HEK293 (cell line): Measurements from ENCODE around the gene PNMA1.

Source experiments
- BCL11A ChIP-seq: fragments of 450-650 bp; formaldehyde crosslinking; IDR thresholded peaks from 2 replicates; pipeline ENCODE4 v1.5.1; 2016; ENCODE audit warnings: low read depth, missing biosample characterization, missing genetic modification characterization
- GFI1B ChIP-seq: fragments of 450-650 bp; formaldehyde crosslinking; IDR thresholded peaks from 2 replicates; pipeline ENCODE4 v1.5.1; 2016; ENCODE audit warnings: missing biosample characterization, missing genetic modification characterization
- KLF1 ChIP-seq: fragments of 450-650 bp; formaldehyde crosslinking; IDR thresholded peaks from 2 replicates; pipeline ENCODE4 v1.5.1; 2016; ENCODE audit warnings: missing biosample characterization, missing genetic modification characterization
- ZBTB1 ChIP-seq: fragments of 450-650 bp; formaldehyde crosslinking; IDR thresholded peaks from 2 replicates; pipeline ENCODE4 v1.5.1; 2016; ENCODE audit warnings: missing biosample characterization, missing genetic modification characterization
- ZBTB17 ChIP-seq: fragments of 450-650 bp; formaldehyde crosslinking; IDR thresholded peaks from 2 replicates; pipeline ENCODE4 v1.5.1; 2016; ENCODE audit warnings: missing biosample characterization, missing genetic modification characterization
- ZBTB7A ChIP-seq: fragments of 450-650 bp; formaldehyde crosslinking; IDR thresholded peaks from 2 replicates; pipeline ENCODE4 v1.5.1; 2016; ENCODE audit warnings: low read depth, missing biosample characterization, missing genetic modification characterization
- ZIC2 ChIP-seq: fragments of 450-650 bp; formaldehyde crosslinking; IDR thresholded peaks from 2 replicates; pipeline ENCODE4 v1.5.1; 2016; ENCODE audit warnings: missing biosample characterization, missing genetic modification characterization
- ZNF10 ChIP-seq: fragments of 450-650 bp; formaldehyde crosslinking; IDR thresholded peaks from 2 replicates; pipeline ENCODE4 v1.5.1; 2017; ENCODE audit warnings: missing biosample characterization, missing genetic modification characterization
- ZNF169 ChIP-seq: fragments of 450-650 bp; formaldehyde crosslinking; IDR thresholded peaks from 2 replicates; pipeline ENCODE4 v1.5.1; 2016; ENCODE audit warnings: missing biosample characterization, missing genetic modification characterization
- ZNF174 ChIP-seq: fragments of 450-650 bp; formaldehyde crosslinking; IDR thresholded peaks from 2 replicates; pipeline ENCODE4 v1.5.0; 2017; ENCODE audit warnings: missing biosample characterization, mild to moderate bottlenecking, missing genetic modification characterization
- ZNF175 ChIP-seq: fragments of 450-650 bp; formaldehyde crosslinking; IDR thresholded peaks from 2 replicates; pipeline ENCODE4 v1.5.1; 2016; ENCODE audit warnings: missing biosample characterization, missing genetic modification characterization
- ZNF19 ChIP-seq: fragments of 450-650 bp; formaldehyde crosslinking; IDR thresholded peaks from 2 replicates; pipeline ENCODE4; 2016; ENCODE audit warnings: missing biosample characterization, missing genetic modification characterization, low read depth
- ZNF221 ChIP-seq: fragments of 450-650 bp; formaldehyde crosslinking; IDR thresholded peaks from 2 replicates; pipeline ENCODE4 v1.5.1; 2017; ENCODE audit warnings: missing biosample characterization, missing genetic modification characterization, borderline replicate concordance
- ZNF223 ChIP-seq: fragments of 450-650 bp; formaldehyde crosslinking; IDR thresholded peaks from 2 replicates; pipeline ENCODE4 v1.5.1; 2016; ENCODE audit warnings: missing biosample characterization, missing genetic modification characterization
- ZNF335 ChIP-seq: fragments of 450-650 bp; formaldehyde crosslinking; conservative IDR thresholded peaks from 2 replicates; pipeline ENCODE4 v1.5.1; 2016; ENCODE audit warnings: missing biosample characterization, missing genetic modification characterization
- ZNF37A ChIP-seq: fragments of 450-650 bp; IDR thresholded peaks from 2 replicates; pipeline ENCODE4 v1.5.1; 2018; ENCODE audit warnings: missing biosample characterization, missing genetic modification characterization
- ZNF501 ChIP-seq: fragments of 450-650 bp; formaldehyde crosslinking; IDR thresholded peaks from 2 replicates; pipeline ENCODE4 v1.5.1; 2016; ENCODE audit warnings: missing biosample characterization, missing genetic modification characterization
- ZNF521 ChIP-seq: fragments of 450-650 bp; formaldehyde crosslinking; IDR thresholded peaks from 2 replicates; pipeline ENCODE4 v1.5.1; 2017; ENCODE audit warnings: missing biosample characterization, mild to moderate bottlenecking, missing genetic modification characterization
- ZNF529 ChIP-seq: fragments of 450-650 bp; formaldehyde crosslinking; IDR thresholded peaks from 2 replicates; pipeline ENCODE4 v1.5.1; 2017; ENCODE audit warnings: missing genetic modification characterization, missing biosample characterization; ENCODE audit not compliant: insufficient replicate concordance
- ZNF658 ChIP-seq: fragments of 450-650 bp; formaldehyde crosslinking; IDR thresholded peaks from 2 replicates; pipeline ENCODE4; 2016; ENCODE audit warnings: missing biosample characterization, missing genetic modification characterization
- ZNF660 ChIP-seq: fragments of 450-650 bp; IDR thresholded peaks from 2 replicates; pipeline ENCODE4 v1.5.1; 2018; ENCODE audit warnings: missing biosample characterization, mild to moderate bottlenecking, missing genetic modification characterization
- ZNF664 ChIP-seq: fragments of 450-650 bp; formaldehyde crosslinking; IDR thresholded peaks from 2 replicates; pipeline ENCODE4 v1.5.1; 2016; ENCODE audit warnings: missing biosample characterization, missing genetic modification characterization
- ZNF677 ChIP-seq: fragments of 450-650 bp; IDR thresholded peaks from 2 replicates; pipeline ENCODE4 v1.5.0; 2018; ENCODE audit warnings: missing biosample characterization, mild to moderate bottlenecking, missing genetic modification characterization, moderate library complexity
- ZSCAN30 ChIP-seq: fragments of 450-650 bp; IDR thresholded peaks from 2 replicates; pipeline ENCODE4 v1.5.1; 2018; ENCODE audit warnings: missing biosample characterization, mild to moderate bottlenecking, missing genetic modification characterization, moderate library complexity
- TF ChIP-seq, protein P1 (sequence below): fragments of 450-650 bp; formaldehyde crosslinking; conservative IDR thresholded peaks from 2 replicates; pipeline ENCODE4 v1.5.1; 2016; ENCODE audit warnings: low read depth, missing biosample characterization, missing genetic modification characterization
- TF ChIP-seq, protein P2 (sequence below): fragments of 450-650 bp; formaldehyde crosslinking; IDR thresholded peaks from 2 replicates; pipeline ENCODE4 v1.5.1; 2017; ENCODE audit warnings: missing biosample characterization, missing genetic modification characterization
- TF ChIP-seq, protein P3 (sequence below): fragments of 450-650 bp; formaldehyde crosslinking; IDR thresholded peaks from 2 replicates; pipeline ENCODE4 v1.5.1; 2016; ENCODE audit warnings: missing biosample characterization, missing genetic modification characterization
- TF ChIP-seq, protein P4 (sequence below): fragments of 450-650 bp; formaldehyde crosslinking; IDR thresholded peaks from 2 replicates; pipeline ENCODE4 v1.5.1; 2016; ENCODE audit warnings: missing biosample characterization, missing genetic modification characterization
- TF ChIP-seq, protein P5 (sequence below): fragments of 450-650 bp; IDR thresholded peaks from 2 replicates; pipeline ENCODE4 v1.5.1; 2018; ENCODE audit warnings: missing biosample characterization, missing genetic modification characterization

Gene PNMA1

DNA sequence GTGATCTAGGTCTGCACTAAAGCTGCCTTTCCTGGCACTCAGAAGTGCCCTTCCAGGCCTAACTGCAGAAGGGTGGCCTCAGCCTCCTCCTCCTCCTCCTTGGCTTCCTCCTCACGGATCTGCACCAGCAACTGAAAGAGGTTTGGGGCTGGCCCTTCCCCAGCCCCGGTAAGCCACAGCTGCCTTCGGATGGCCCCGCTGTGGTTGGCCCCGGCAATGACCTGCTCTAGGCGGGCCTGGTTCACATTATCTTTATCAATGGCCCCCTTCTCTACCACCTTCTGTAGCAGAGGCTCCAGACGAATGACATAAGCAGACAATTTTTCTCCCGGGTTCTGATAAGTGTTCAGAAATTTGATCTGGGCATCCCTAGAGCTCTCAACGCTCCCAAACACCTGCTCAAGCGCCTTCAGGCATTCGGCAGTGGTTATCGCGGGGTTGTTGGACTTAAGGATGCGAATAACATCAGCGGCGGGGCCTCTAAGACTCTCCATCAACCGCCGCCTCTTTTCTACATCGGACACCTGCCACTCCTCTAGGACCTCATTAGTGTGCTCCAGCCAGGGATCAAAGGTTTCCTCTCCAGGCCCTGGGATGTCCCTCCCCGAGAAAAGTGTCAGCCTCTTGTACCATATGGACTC lies 1.5 kb downstream of the PNMA1 start (continued):
- TF ChIP-seq, protein P1, sequence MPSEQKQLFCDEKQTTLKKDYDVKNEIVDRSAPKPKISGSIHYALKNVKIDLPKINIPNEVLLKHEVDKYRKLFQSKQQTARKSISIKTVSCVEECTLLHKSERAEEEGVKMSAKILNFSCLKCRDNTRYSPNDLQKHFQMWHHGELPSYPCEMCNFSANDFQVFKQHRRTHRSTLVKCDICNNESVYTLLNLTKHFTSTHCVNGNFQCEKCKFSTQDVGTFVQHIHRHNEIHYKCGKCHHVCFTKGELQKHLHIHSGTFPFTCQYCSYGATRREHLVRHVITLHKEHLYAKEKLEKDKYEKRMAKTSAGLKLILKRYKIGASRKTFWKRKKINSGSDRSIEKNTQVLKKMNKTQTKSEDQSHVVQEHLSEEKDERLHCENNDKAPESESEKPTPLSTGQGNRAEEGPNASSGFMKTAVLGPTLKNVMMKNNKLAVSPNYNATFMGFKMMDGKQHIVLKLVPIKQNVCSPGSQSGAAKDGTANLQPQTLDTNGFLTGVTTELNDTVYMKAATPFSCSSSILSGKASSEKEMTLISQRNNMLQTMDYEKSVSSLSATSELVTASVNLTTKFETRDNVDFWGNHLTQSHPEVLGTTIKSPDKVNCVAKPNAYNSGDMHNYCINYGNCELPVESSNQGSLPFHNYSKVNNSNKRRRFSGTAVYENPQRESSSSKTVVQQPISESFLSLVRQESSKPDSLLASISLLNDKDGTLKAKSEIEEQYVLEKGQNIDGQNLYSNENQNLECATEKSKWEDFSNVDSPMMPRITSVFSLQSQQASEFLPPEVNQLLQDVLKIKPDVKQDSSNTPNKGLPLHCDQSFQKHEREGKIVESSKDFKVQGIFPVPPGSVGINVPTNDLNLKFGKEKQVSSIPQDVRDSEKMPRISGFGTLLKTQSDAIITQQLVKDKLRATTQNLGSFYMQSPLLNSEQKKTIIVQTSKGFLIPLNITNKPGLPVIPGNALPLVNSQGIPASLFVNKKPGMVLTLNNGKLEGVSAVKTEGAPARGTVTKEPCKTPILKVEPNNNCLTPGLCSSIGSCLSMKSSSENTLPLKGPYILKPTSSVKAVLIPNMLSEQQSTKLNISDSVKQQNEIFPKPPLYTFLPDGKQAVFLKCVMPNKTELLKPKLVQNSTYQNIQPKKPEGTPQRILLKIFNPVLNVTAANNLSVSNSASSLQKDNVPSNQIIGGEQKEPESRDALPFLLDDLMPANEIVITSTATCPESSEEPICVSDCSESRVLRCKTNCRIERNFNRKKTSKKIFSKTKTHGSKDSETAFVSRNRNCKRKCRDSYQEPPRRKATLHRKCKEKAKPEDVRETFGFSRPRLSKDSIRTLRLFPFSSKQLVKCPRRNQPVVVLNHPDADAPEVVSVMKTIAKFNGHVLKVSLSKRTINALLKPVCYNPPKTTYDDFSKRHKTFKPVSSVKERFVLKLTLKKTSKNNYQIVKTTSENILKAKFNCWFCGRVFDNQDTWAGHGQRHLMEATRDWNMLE (tag by site-specific recombination) = no peak
- no peak for TF ChIP-seq ZNF169
- TF ChIP-seq ZNF175 = no peak
- TF ChIP-seq, protein P2, sequence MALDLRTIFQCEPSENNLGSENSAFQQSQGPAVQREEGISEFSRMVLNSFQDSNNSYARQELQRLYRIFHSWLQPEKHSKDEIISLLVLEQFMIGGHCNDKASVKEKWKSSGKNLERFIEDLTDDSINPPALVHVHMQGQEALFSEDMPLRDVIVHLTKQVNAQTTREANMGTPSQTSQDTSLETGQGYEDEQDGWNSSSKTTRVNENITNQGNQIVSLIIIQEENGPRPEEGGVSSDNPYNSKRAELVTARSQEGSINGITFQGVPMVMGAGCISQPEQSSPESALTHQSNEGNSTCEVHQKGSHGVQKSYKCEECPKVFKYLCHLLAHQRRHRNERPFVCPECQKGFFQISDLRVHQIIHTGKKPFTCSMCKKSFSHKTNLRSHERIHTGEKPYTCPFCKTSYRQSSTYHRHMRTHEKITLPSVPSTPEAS (tag by site-specific recombination) = no peak
- TF ChIP-seq ZNF658 (tag by site-specific recombination) = no peak
- TF ChIP-seq ZNF221 (tag by site-specific recombination) = no peak
- no peak for TF ChIP-seq ZNF223 (tag by site-specific recombination)
- peak; percentile 80 for TF ChIP-seq ZNF335 (tag by site-specific recombination)
- TF ChIP-seq, protein P3, sequence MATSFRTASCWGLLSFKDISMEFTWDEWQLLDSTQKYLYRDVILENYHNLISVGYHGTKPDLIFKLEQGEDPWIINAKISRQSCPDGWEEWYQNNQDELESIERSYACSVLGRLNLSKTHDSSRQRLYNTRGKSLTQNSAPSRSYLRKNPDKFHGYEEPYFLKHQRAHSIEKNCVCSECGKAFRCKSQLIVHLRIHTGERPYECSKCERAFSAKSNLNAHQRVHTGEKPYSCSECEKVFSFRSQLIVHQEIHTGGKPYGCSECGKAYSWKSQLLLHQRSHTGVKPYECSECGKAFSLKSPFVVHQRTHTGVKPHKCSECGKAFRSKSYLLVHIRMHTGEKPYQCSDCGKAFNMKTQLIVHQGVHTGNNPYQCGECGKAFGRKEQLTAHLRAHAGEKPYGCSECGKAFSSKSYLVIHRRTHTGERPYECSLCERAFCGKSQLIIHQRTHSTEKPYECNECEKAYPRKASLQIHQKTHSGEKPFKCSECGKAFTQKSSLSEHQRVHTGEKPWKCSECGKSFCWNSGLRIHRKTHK (tag by site-specific recombination) = no peak
- TF ChIP-seq ZNF529 (tag by site-specific recombination) = no peak
- no peak for TF ChIP-seq KLF1
- no peak for TF ChIP-seq ZNF10 (tag by site-specific recombination)
- no peak for TF ChIP-seq ZIC2 (tag by site-specific recombination)
- TF ChIP-seq ZNF19 = no peak
- TF ChIP-seq ZNF664 (tag by site-specific recombination) = no peak
- no peak for TF ChIP-seq ZBTB7A (tag by site-specific recombination)
- TF ChIP-seq ZBTB17 = no peak
- no peak for TF ChIP-seq ZNF677 (tag by site-specific recombination)
- TF ChIP-seq ZBTB1 (tag by site-specific recombination) = no peak
- no peak for TF ChIP-seq ZSCAN30 (tag by site-specific recombination)
- TF ChIP-seq, protein P4, sequence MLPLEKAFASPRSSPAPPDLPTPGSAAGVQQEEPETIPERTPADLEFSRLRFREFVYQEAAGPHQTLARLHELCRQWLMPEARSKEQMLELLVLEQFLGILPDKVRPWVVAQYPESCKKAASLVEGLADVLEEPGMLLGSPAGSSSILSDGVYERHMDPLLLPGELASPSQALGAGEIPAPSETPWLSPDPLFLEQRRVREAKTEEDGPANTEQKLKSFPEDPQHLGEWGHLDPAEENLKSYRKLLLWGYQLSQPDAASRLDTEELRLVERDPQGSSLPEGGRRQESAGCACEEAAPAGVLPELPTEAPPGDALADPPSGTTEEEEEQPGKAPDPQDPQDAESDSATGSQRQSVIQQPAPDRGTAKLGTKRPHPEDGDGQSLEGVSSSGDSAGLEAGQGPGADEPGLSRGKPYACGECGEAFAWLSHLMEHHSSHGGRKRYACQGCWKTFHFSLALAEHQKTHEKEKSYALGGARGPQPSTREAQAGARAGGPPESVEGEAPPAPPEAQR (tag by site-specific recombination) = no peak
- TF ChIP-seq, protein P5, sequence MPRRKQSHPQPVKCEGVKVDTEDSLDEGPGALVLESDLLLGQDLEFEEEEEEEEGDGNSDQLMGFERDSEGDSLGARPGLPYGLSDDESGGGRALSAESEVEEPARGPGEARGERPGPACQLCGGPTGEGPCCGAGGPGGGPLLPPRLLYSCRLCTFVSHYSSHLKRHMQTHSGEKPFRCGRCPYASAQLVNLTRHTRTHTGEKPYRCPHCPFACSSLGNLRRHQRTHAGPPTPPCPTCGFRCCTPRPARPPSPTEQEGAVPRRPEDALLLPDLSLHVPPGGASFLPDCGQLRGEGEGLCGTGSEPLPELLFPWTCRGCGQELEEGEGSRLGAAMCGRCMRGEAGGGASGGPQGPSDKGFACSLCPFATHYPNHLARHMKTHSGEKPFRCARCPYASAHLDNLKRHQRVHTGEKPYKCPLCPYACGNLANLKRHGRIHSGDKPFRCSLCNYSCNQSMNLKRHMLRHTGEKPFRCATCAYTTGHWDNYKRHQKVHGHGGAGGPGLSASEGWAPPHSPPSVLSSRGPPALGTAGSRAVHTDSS = peak; percentile 55
- no peak for TF ChIP-seq ZNF521
- no peak for TF ChIP-seq ZNF501 (tag by site-specific recombination)
- TF ChIP-seq ZNF174 = no peak
- no peak for TF ChIP-seq BCL11A (tag by site-specific recombination)
- no peak for TF ChIP-seq GFI1B (tag by site-specific recombination)
- no peak for TF ChIP-seq ZNF37A (tag by site-specific recombination)
- TF ChIP-seq ZNF660 (tag by site-specific recombination) = 0 out of 2 replicates have a peak, but pooled peaks have one; percentile 32
